GM12865 (cell line): ENCODE data around the gene SYCP2.
A peak's percentile ranks its signal among the peaks of the same experiment; 100 is the strongest.

Experiments
- DNase-seq: peaks from one replicate; pipeline ENCODE4 v3.0.0; 2010; ENCODE audit warnings: low read depth
- H3K4me3 ChIP-seq: 2 replicates; pipeline ENCODE4 v1.5.1; 2011; ENCODE audit warnings: mild to moderate bottlenecking, low read depth, low read length, control low read depth
- TF ChIP-seq, protein P1 (sequence below): IDR thresholded peaks from 2 replicates; pipeline ENCODE4 v1.5.1; 2011; ENCODE audit warnings: low read length, control low read depth, low read depth, inconsistent platforms; ENCODE audit not compliant: insufficient read depth; ENCODE audit errors: missing control alignments

Gene SYCP2

DNA sequence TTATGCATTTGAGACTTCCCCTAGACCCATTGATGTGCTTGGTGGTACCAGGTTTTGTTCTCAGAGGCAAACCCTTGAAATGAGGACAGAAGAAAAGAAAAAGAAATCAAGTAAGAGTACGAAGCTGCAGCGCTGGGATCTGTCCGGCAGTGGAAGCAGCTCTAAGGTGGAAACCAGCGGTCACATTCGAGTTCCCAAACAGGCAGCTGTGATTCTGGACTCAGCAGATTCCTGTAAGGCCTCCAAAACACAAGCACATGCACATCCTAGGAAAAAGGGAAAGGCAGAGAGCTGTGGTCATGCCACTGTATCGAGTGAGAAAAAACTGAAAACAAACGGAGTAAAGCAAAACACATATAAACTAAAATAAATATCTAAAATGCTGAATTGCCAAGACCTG, 11.3 kb upstream of the SYCP2 start:
- no peak for DNase-seq
- TF ChIP-seq, protein P1, sequence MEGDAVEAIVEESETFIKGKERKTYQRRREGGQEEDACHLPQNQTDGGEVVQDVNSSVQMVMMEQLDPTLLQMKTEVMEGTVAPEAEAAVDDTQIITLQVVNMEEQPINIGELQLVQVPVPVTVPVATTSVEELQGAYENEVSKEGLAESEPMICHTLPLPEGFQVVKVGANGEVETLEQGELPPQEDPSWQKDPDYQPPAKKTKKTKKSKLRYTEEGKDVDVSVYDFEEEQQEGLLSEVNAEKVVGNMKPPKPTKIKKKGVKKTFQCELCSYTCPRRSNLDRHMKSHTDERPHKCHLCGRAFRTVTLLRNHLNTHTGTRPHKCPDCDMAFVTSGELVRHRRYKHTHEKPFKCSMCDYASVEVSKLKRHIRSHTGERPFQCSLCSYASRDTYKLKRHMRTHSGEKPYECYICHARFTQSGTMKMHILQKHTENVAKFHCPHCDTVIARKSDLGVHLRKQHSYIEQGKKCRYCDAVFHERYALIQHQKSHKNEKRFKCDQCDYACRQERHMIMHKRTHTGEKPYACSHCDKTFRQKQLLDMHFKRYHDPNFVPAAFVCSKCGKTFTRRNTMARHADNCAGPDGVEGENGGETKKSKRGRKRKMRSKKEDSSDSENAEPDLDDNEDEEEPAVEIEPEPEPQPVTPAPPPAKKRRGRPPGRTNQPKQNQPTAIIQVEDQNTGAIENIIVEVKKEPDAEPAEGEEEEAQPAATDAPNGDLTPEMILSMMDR: no peak
- H3K4me3 ChIP-seq: no peak overlapping the region

DNA sequence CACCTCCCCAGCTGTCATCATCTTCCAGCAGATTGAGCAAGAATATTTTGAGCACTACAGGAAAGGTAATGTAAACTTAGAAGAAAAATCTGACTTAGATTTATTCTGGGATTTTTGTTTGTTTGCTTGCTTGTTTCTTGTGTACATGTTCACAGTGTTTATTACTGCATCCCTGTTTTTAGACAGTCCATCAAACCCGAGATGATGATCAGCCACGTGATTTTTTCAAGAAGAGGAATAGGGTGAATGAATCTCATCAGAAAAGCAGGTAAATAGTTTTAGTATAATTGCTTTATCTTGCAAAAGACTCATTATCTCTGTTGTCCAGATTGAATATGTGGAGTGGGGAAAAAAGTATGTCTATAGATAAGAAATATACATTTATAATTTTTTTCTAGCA, 8.8 kb upstream of the SYCP2 start:
- DNase-seq: no peak
- H3K4me3 ChIP-seq: no peak overlapping the region
- TF ChIP-seq, protein P1: no peak

DNA sequence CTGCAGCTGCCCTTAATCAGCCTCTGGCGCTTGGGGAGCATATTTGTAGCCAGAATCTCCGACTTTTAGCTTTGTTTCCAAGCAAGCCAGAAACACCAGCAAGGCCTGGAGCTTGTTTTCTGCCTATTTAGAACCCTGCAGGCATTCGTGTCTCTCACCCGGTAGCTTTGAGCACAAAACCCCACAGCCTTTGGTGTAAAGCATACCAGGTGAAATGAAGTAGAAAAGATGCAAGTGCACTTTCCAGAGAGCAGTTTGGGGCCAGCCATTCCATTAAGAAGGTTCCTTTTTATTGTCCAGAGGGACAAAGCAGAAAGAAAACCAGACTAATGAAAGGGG, 7.5 kb upstream of the SYCP2 start:
- H3K4me3 ChIP-seq: peak overlapping the region; percentile 93
- DNase-seq: no peak
- TF ChIP-seq, protein P1: no peak

DNA sequence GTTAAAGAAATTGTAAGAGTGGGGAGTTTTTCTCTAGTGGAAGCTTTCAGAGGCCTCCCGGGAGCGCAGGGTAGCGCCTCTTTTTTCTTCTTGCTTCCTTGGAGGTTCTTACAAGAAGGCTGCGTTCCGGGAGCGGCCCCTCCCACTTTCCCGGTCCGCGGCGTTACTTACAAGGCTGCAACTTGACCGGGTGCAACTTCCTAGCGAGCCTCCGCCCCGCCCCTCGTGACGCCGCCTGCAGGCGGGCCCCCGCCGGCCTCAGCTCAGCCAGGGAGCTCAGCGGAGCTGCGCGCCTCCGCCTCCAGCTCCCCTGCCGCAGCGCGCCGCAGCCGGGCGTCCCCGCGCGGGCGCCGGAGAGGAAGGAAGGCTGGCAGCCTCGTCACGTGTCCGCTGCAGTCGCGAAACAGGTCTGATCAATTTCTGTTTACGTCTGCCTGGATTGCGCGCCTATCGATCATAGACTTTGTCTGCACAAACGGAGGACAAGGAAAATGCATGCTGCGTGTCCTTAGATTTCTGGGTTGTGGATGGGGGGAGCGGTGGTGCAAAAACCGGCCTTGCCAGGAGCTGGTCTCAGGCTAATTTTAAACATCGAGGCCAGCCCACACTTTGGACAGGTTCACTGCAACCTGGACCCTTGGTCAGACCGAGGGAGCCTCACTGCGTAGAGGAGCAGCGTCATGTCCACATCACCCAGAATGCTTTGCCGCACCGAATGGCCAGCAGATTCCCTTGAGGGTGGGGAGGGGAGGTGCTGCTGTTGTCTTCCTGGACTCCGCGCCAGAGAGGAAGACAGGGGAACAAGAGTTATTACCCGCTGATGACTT, 6.9 kb upstream of the SYCP2 start, which contains the start of the genes FAM217B and PPP1R3D:
Gene FAM217B, plus strand, starts transcription at position 261 of the 827 bp plus-strand sequence. CDS start 3,555 bp downstream, outside the sequence.
Gene PPP1R3D, minus strand, starts transcription at position 177 of the 827 bp plus-strand sequence. CDS start 374 bp downstream, outside the sequence.
- H3K4me3 ChIP-seq: peak within 1 kb of the TSS; percentile 93
- TF ChIP-seq, protein P1: no peak
- DNase-seq: peak; percentile 97

DNA sequence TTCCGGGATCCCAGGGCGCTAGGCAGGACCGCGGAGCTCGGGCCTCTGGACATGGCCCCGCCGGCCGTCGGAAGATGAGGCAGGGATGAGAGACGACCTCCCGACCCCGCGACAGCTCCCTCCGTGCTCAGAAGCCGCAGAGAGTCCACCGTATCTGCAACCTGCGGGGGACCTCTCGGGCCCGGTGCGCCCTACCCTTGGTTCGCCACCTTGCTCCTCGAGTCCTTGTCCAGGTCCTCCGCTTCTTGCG, 6.4 kb upstream of the SYCP2 start:
- peak; percentile 43 for DNase-seq
- peak overlapping the region; percentile 93 for H3K4me3 ChIP-seq
- TF ChIP-seq, protein P1: no peak

DNA sequence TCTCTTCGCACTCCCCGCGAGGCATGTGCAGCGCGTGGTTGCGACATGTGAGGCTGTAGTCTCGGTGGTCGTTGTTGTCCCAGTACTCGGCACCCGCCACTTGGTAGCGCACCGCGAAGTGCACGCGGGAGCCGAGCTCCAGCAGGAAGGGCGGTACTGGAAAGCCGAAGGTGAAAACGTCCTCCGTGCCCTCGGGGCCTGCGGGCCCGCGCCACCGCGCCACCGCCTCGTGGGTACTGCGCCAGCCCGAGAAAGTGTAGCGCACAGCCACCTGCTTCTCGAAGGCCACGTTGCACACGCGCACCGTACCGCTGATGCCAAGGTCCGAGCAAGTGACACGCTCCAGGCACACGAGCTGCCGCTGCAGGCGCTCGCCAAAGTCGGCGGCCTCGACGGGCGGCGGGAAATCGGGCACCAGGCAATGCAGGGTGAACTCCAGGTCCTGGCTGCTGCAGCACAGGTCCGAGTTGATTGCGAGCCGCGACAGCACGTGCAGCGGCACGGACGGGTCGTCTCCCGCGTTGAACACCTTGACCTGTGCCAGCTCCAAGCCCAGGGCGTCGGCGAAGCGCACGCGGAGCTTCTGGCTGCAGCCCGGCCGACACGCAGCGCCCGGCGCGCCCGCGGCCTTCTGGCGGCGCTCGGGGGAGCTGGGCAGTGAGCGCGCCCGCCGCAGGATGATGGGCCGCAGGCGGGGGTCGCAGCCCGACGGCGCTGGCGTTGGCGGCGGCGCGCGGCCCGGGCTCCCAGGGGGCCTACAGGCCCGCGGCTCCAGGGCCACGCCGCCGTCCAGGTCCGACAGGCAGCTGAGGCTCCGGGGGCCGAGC, 5.8 kb upstream of the SYCP2 start:
- DNase-seq: peak; percentile 32
- TF ChIP-seq, protein P1: no peak
- peak overlapping the region; percentile 93 for H3K4me3 ChIP-seq
